NCI-H187 treated with DMSO at 0.1 percent for 48 hours (cell line): ENCODE data around the gene LRBA.

ENCODE experiments used
- DNase-seq: peaks from one replicate; lab custom pipeline; 2025; lab: John Stamatoyannopoulos, UW

Gene LRBA

DNA sequence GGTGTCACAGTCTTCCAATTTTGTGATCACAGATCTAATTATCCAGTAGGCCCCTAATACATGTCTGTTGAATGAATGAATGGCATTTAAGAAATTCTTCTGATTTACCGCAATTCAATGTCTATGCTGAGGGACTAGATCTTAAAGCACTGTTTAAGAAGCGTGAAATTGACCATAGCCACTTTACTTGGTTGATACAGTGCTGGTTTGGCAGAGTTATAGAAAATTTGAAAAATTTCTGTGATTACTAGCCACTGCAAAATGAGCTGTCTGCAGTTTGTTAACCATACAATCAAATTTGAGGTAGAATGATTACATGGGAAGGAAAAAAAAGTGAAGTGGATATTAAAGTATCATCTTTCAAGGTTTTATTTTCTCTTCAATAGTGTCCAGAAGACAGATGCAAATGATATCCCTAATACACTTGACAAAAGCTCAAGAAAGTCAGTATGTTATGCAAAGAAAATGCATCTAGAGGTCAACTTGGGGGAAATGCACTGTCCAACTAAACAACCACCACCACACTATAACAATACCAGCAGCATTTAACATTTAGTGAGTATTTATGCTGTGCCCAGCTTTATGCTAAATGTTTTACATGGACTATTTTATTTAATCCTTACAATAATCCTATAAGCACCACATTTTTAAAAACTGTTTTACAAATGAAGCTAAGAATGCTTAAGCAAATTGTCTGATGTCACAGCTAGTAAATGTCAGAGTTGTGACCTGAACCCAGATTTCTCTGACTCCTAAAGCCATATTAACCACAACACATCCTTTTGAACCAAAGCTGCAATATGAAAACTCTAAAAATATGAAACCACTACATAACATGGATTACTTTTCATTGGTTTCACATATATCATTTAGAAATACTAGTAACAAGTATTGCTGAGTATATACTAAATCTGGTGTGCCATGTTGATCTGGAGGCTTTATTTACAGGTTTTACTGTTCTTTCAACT lies 651.1 kb downstream of the LRBA start:
- no peak for DNase-seq

DNA sequence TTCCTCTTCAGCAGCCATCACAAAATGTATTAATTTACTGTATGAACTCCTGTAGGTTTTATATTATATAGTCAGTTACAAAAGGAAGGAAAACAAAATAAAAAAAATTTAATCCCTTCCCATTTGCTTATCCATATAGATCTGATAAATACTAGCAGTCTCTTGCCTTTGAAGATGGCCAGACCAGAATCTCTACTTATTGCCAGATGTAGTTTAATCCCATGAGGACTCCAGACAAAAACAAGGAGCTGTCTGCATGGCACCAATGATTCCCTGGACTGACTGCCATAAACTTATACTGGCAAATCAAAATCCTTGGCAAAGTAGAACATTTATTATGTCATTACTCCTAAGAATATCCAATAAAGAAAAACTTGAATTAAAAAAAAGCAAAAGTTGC lies 656.4 kb downstream of the LRBA start:
- DNase-seq: no peak

DNA sequence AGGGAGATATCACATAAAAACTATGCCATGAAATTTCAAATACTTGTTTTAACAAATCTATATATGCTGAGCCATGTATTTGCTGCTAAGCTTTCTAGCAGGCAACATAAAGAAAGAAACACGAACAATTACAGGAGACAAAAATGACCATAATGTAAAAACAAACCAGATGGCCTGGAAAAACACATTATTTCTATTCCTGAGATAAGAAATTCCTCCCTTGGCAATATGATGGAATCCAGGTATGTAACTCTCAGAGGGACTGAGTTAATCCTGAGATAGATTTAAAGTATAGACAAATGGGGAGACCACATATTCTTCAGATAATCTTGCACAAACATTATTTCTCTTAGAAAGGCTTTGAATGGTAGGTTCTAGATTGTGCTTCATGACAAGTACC lies 657.3 kb downstream of the LRBA start:
- no peak for DNase-seq

- no peak for DNase-seq
Observed at GRCh38 chr4:150355858-150356455, 659.1 kb downstream of the LRBA start.

DNA sequence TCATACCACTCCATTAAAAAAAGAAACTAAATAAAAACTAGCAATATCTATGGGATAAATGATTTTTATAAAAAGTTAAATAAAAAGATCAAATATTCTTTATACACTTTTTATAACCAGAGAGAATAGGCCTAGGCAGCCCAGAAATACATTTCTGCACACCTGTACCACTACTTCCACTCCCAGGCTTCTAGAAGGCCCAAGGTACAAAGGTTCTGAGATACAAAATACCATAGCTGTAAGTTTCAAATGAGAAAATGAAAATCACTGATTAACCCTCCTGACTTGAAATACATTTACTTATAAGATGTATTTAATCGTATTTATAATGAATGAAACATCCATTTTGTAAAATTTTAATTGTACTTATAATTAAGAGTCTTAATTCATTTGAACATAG lies 659.7 kb downstream of the LRBA start:
- DNase-seq: no peak

DNA sequence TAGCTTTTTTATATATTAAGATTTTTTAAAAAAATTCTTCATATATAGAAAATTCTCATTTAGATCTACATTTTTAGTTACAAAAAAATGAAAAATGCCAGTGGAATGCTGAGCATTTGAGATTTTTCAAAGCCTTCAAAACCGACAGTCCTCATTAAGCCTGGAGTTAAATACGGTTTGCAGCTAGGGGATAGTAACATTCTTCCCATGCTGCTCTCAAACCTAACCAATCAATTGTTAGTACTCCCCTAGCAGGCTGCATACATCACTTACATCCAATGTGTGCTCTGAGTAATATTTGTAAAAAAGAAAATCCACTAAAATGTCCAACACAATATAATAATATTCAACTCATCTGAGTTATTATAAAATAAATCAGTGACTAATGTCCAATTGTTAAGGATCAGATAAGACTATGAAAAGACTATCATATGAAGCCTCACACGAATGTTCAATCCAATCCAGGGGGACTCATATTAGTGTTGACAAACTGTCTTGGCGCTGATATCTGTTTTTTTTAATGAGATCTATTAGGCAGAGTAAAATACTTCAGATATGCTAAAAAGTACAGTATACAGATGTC lies 660.8 kb downstream of the LRBA start:
- no peak for DNase-seq

DNA sequence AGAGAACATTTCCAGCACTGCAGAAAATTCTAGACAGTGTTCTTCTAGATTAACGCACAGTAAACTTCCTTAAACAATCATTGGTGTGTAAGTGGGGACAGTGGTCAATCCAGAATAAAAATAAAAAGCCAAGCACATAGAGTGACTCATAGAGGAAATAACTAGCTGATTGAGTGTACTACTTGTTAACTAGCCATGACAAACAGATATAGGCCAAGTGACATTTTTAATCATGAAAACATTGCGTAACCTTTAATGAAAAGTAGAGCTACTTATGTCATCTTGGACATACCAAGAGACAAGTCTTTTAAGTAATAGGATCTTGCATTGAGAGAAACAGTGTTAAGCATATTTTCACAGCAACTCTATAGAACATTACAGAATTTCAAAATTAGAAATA lies 667.0 kb downstream of the LRBA start:
- DNase-seq: no peak

GRCh38 chr4:150345207-150345744 lies 669.8 kb downstream of the LRBA start:
- DNase-seq: no peak

GRCh38 chr4:150343796-150344195 lies 671.3 kb downstream of the LRBA start:
- no peak for DNase-seq

DNA sequence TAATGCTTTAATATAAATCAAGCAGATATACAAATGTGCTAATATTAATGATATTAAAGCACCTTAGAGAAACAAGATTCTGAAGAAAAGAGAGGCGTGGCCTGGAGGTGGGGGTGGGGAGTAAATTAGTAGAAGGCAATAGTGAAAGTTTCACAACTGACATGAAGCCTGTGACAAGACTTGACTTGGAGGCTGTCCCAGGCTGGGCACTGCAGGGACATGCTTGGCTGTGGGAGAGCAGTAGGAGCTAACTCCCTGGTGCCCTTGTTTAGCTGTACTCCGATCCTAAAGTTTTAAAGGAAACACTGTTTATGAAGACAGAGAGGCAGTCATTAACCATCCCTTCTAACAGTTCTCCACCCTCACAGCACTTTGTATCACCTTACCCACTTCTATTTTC lies 672.1 kb downstream of the LRBA start:
- DNase-seq: no peak

- no peak for DNase-seq
Observed at GRCh38 chr4:150337734-150338133, 677.4 kb downstream of the LRBA start.

DNA sequence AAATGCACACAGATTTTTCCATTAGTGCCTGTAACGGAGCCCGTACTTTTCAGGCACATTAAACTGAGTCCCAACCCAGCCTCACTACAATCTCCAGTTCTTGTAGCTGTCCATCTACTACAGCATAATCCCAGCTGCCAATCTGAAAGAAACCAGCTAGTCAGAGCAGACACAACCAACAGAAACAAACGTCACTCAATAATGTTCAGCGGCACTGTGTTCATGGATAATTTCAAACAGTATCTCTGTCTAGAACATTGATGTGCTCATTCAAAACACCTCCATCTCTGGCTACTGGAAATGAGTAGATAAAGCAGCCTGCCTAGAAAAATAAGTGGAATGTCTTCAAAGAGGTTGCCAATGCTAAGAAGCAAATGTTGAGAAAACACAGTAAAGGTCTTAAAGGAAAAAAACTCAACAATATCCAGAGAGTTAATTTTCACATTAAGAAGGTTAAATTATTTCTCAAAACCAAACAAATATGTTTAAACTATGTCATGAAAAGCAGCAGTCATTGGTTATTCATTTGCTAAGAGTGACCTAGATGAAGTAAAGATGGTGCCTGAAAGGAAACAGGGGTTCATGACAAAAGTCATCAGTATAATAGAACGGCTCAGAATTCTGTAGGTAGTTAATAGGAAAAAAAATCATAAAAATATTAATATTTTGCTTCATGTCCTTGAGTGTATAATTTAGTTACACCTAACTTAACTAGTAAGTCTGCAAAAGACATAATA lies 678.2 kb downstream of the LRBA start:
- DNase-seq: no peak

DNA sequence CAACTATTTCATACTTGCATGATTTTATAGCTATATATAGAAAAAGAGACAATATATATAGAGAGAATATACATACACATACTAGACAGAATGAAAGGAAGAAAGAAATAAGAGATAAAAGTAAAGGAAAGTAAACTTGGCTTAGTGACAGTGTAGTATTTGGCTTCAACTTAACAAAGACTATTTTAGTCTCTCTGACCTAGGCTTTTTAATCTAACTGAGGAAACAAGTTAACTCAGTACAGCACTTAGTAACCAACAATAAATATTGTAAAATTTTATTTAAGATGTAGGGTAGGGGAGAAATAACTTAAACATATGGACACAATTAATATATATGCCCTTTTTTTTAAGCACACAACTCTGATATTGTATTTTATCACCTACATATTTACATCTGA lies 682.1 kb downstream of the LRBA start:
- DNase-seq: no peak

GRCh38 chr4:150332086-150332485 lies 683.0 kb downstream of the LRBA start:
- no peak for DNase-seq

DNA sequence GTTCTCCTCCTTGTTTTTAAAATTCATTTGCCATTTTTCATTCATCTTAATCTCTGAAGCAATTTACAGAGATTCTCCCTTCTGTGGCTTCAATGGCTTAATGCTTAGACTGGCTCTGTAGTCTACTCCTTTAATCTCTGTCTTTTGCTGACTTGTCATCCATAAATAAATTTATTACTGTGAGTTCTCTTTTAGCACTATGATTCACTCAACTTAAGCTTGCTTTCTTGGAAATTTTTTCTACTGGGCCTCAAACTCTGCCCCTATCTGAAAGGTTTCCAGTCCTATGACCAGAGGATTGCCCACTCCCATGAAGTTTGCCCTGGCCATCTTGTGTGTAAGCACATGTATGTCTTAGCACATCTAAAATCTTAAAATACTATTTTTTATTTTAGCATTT lies 685.7 kb downstream of the LRBA start:
- no peak for DNase-seq

DNA sequence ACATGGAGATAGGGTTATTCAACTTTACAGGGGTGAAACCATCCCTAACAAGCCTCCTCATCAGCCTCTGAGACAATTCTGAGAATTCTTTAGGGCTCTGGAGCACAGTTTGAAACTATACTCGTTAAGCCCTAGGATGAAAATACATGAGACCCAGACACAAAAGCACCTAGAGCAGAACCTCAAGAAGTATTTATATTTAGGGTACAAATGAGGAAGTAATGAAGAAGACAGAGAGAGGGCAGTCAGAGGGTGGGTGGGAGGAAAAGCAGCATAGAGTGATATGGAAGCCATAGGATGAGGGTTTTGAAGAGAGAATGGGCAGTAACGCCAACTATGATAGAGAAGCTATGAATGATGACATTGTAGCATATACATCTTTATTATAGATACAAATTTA lies 686.6 kb downstream of the LRBA start:
- DNase-seq: no peak

DNA sequence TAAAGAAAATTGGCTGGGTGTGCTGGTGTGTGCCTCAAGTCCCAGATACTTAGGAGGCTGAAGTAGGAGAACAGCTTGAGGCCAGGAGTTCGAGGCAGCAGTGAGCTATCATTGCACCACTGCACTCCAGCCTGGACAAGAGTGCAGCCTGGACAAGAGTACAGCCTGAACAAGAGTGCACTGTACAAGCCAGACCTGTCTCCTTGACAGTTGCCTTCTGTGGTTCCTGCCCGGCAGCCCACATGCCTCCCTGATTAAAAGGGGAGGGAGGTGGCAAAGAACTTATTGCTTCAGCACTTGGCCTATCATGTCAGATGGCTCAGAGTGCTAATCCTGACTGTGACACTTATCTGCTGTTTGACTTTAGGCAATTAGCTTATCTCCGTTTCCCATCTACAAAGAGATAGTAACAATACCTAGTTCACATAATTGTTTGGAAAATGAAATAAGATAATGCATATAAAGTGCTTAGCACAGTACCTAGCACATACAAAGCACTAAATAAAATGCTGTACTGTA lies 687.8 kb downstream of the LRBA start:
- DNase-seq: no peak

- no peak for DNase-seq
Observed at GRCh38 chr4:150325872-150326271, 689.2 kb downstream of the LRBA start.

DNA sequence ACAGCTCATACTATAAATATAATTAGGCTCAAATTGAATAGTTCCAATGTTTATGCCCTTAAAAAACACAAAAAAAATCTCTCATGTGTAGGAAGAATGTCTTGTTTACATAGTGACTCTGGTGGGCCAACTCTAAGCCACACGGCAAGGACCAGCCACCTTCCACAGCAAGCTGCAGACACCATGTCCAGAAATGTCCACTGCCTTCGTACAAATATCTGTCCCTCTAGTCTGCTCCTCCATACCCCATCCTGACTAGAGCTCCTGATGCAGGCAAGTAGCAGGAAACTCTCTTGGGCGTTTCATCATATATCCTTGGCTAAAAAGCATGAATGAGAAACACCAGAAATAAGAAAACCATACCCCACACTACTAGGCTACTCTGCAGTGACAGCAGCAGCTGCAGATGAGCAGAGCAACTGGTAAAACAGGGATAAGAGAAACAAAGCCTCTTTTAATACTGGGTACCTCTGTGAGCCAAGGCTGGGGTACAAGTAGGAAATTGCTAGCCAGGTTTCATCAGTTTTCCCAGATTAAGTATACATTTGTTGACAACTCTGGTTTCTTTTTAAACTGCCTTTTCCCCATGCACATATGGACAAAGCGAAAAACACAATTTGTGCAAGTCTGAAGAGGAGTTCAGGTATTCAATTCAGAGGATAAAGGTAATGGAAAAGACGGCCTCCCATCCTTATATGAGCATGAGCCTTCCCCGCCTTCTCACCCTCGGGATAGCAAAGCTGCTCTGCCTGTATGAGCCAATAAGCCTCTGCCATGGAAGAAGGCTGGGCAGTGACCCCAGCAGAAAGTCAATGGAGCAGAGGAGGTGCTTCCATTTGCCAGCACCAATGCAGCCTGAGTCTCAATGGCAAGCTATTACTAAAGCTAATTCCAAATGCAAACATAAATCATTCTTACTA lies 691.4 kb downstream of the LRBA start:
- no peak for DNase-seq

DNA sequence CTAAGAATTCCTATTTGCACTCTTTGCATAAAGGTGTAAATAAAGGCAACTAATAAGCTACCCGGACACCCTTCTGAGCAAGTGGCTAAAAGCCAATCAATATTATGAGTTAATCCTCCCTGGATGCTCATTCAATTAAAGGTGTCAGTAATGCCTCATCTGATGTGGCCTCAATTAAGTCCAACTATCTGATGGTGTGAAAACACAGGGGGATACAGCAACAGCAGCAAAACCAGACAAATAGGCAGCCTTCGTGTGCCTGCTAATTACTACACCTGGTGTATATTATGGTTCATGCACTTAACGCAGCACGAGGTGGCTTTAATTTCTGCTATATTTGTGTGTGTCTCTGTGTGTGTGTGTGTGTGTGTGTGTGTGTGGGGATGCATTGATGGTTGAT lies 692.4 kb downstream of the LRBA start:
- no peak for DNase-seq

- no peak for DNase-seq
Observed at GRCh38 chr4:150321113-150321512, 694.0 kb downstream of the LRBA start.
